OCI-M2 (cell line): ENCODE measurements around the gene PRKCE.

Experiments used
- DNase-seq: peaks from one replicate; lab custom pipeline; 2025; ENCODE audit not compliant: unreplicated experiment; lab: John Stamatoyannopoulos, UW

The PRKCE gene

DNA sequence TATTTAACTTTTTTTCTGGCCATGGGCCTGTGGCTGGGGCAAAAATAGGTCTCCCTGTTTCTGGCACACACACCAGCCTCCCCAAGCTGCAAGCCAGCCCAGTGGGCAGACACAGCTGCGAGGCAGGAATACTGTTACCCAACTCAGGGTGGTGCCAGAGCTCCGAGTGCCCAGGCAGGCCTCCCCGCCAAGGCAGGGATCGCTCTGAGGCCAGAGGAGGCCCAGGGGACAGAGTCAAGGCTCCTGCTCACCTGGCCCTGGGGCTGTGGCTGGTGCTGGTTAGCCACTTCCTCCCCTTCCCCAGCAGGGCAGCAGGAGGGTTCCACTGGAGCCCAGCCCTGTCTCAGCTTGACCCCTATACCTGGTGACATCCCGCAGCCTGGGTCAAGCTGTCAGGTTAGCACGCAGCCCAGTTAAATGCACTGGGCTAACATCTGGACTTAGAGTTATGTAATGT is 578.7 kb downstream of the PRKCE start:
- no peak for DNase-seq

- no peak for DNase-seq
These were observed 579.4 kb downstream of the PRKCE start for GRCh38 chr2:46230677-46231425.

GRCh38 chr2:46231721-46232120 is 580.2 kb downstream of the PRKCE start:
- DNase-seq = no peak

GRCh38 chr2:46232860-46233259 is 581.4 kb downstream of the PRKCE start:
- DNase-seq = no peak

DNA sequence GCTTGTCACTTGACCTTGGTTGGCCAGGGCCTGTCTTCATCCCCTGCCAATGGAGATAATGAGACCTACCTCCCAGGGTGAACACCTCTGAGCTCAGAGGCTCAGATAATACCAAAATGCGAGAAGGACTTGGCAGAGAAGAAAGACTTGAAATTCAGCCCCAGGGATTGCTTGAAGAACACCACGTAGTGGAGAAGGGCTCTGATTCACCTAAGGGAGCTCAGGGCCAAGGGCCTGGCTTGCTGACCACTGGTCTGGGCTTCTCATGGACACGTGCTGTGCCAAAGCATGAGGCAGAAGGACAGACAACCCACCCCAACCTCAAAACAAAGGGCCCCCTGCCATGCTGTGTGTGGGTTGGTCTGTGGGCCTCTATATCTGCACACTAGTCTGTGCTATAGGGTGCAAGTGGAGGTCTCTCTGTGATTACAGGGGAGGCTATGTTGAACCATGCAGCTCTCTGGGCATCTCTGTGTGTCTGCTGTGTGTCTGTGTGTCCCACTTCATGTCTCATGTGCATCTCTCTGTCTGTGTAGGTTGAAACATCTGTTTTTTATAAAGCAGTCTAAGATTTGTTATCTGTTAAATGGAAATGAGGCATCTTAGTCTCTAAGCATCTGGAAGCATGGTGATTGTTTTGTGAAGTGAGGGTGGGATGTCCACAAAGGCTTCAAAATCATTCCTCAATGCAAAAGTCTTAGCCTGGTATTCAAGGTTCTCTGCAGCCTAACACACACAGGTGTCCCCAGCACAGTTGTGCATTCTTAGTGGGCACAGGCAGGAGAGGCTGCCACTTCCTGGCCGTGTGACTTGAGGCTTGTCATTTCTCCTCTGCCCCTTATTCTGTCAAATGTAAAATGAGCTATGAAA is 584.8 kb downstream of the PRKCE start:
- DNase-seq = no peak

GRCh38 chr2:46236876-46237859 is 585.7 kb downstream of the PRKCE start:
- DNase-seq = no peak
